GM13977 (cell line): ENCODE measurements around the gene SYTL3.

Source experiments
- DNase-seq: peaks from one replicate; pipeline ENCODE4 v3.0.0; 2012; ENCODE audit warnings: low spot score
- CTCF ChIP-seq: IDR thresholded peaks from 2 replicates; pipeline ENCODE4 v1.5.1; 2012; ENCODE audit warnings: mild to moderate bottlenecking, control low read depth; ENCODE audit not compliant: insufficient read depth; ENCODE audit errors: extremely low read depth, missing control alignments
- in situ Hi-C: fragments of 300-500 bp; cut with MboI; formaldehyde crosslinking; loops from one replicate; pipeline ENCODE4 v1.12.0; 2022; ENCODE audit warnings: low sequenced_read_pairs, low pct_unique_long_range_greater_than_20kb, mixed read lengths, inconsistent platforms; ENCODE audit not compliant: unreplicated experiment

SYTL3 gene

GRCh38 chr6:158677906-158678578 lies 28.2 kb downstream of the SYTL3 start:
- in situ Hi-C loops: no loop called here
- no peak for DNase-seq
- no peak for TF ChIP-seq CTCF

- TF ChIP-seq CTCF: no peak
- in situ Hi-C loops: no loop called here
- DNase-seq: no peak
Measured at GRCh38 chr6:158680015-158680414, 30.2 kb downstream of the SYTL3 start.

- in situ Hi-C loops: no loop called here
Measured at GRCh38 chr6:158680481-158680880, 30.6 kb downstream of the SYTL3 start.

GRCh38 chr6:158684311-158684710 lies 34.5 kb downstream of the SYTL3 start:
- in situ Hi-C loops: no loop called here
- no peak for DNase-seq

More at GRCh38 chr6:158680481-158680880, 30.6 kb downstream of the SYTL3 start:
- DNase-seq: no peak
- TF ChIP-seq CTCF: no peak

GRCh38 chr6:158684745-158685324 lies 35.0 kb downstream of the SYTL3 start:
- no peak for DNase-seq
- TF ChIP-seq CTCF: no peak
- in situ Hi-C loops: no loop called here

More at GRCh38 chr6:158684311-158684710, 34.5 kb downstream of the SYTL3 start:
- no peak for TF ChIP-seq CTCF

GRCh38 chr6:158686311-158686710 lies 36.5 kb downstream of the SYTL3 start:
- no peak for TF ChIP-seq CTCF
- in situ Hi-C loops: no loop called here
- no peak for DNase-seq
